ENCODE results near the gene LDLRAD4.
A peak's percentile ranks its signal among the peaks of the same experiment; 100 is the strongest.

LDLRAD4 gene

GRCh38 chr18:13555865-13556264 is 337.3 kb downstream of the LDLRAD4 start:
- no peak for DNase-seq (ENCODE audit: low spot score)
- TF ChIP-seq CTCF (IDR thresholded peaks at IDR 0.05; ENCODE audit: borderline replicate concordance, control extremely low read depth, extremely low read depth, insufficient read depth, missing control alignments), result no peak
- in situ Hi-C loops (cut with MboI; ENCODE audit: low sequenced_read_pairs, unreplicated experiment), result loop anchor here (5.0 to 25.0 kb wide), 3 partner anchors 76 to 569 kb away; partner anchors contain the start of genes CEP192 and MC5R

GRCh38 chr18:13556502-13556901 is 337.9 kb downstream of the LDLRAD4 start:
- DNase-seq (ENCODE audit: low spot score), result no peak
- in situ Hi-C loops (cut with MboI; ENCODE audit: low sequenced_read_pairs, unreplicated experiment), result loop anchor here (5.0 to 25.0 kb wide), 3 partner anchors 76 to 569 kb away; partner anchors contain the start of genes CEP192 and MC5R
- TF ChIP-seq CTCF (IDR thresholded peaks at IDR 0.05; ENCODE audit: borderline replicate concordance, control extremely low read depth, extremely low read depth, insufficient read depth, missing control alignments), result no peak

DNA sequence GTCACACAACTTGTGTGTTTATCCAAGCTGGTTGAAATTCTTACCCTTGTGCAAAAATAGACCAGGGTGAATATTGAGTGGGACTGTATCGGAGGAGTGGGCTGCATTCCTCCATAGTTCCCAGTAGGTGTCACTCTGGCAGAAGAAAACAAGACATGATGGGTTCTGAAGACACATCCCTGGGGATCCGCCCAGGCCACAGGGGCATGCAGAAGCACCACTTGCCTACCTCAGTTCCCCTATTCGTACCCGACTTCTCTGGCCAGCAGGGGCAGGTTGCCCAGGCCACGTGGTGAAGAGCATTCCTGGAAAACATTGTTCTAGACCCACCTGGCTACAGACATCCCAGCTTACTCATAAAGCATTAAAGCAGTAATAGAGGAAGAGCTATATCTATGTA is 339.6 kb downstream of the LDLRAD4 start:
- peak; percentile 75 for DNase-seq (ENCODE audit: low spot score)
- in situ Hi-C loops (cut with MboI; ENCODE audit: low sequenced_read_pairs, unreplicated experiment), result loop anchor here (5.0 to 25.0 kb wide), 3 partner anchors 74 to 571 kb away; partner anchors contain the start of genes CEP192 and MC5R
- TF ChIP-seq CTCF (IDR thresholded peaks at IDR 0.05; ENCODE audit: borderline replicate concordance, control extremely low read depth, extremely low read depth, insufficient read depth, missing control alignments), result peak; percentile 78

DNA sequence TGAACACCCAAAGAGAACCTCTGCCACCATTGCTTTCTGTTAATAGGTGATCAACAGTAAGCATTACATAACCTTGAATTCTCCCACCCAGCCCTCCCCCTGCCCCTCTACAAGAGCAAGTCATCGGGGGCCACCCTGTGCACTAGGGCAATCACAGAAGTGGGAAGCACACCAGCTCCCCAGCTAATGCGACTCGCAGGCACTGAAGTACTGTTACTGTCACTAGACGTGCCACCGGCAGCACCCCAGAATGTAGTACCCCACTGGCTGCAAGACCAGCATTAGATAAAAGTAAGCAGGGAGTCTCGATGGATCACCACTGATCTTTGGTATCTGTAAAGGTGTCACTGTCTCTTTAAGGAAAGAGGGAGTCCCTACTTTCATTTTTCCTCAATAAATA is 340.2 kb downstream of the LDLRAD4 start:
- DNase-seq (ENCODE audit: low spot score), result no peak
- in situ Hi-C loops (cut with MboI; ENCODE audit: low sequenced_read_pairs, unreplicated experiment), result loop anchor here (5.0 to 25.0 kb wide), 3 partner anchors 74 to 571 kb away; partner anchors contain the start of genes CEP192 and MC5R
- no peak for TF ChIP-seq CTCF (IDR thresholded peaks at IDR 0.05; ENCODE audit: borderline replicate concordance, control extremely low read depth, extremely low read depth, insufficient read depth, missing control alignments)

DNA sequence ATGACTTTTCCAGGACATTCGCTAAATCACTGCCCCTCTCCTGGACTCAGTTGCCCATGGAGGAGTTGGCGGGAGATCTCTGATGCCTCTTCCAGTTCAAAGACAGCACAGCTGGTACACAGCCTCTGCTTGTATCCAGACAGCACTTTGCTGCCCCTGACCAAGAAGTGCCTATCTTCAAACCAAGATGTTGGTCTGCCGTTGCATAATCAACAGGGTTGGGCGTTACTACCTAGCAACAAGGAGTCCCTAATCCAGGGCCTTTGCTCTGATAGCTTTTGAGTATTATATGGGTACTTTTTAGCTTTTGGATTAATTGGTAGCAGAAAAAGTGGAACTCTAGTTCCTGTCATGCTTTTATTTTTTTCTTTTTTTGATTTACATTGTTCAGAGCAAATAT is 341.2 kb downstream of the LDLRAD4 start:
- DNase-seq (ENCODE audit: low spot score), result no peak
- in situ Hi-C loops (cut with MboI; ENCODE audit: low sequenced_read_pairs, unreplicated experiment), result loop anchor here (5.0 to 25.0 kb wide), 3 partner anchors 73 to 572 kb away; partner anchors contain the start of genes CEP192 and MC5R

DNA sequence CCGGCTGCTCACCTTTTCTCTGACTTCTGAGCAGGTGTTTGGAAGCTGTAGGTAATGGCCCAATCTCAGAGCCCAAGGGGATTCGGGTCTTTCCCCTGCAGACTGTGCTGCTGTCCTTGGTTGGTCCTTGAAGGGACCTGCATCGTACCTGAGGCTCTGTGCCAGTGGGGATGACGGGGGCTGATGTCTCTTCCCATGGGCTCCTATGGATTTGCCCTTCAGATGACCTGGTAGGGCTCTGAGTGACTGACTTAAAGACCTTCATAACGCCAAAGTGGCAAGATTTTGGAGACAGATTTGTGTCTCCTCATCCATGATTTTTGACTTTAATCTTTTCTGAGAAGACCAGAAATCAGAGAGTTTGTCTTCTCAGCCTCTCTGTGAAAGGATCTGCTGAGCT is 341.7 kb downstream of the LDLRAD4 start:
- in situ Hi-C loops (cut with MboI; ENCODE audit: low sequenced_read_pairs, unreplicated experiment), result loop anchor here (25.0 kb wide), 2 partner anchors 252 to 573 kb away; partner anchors contain the start of genes CEP192 and MC5R
- no peak for DNase-seq (ENCODE audit: low spot score)

More for the DNA sequence above, 341.2 kb downstream of the LDLRAD4 start:
- no peak for TF ChIP-seq CTCF (IDR thresholded peaks at IDR 0.05; ENCODE audit: borderline replicate concordance, control extremely low read depth, extremely low read depth, insufficient read depth, missing control alignments)

More for the DNA sequence above, 341.7 kb downstream of the LDLRAD4 start:
- TF ChIP-seq CTCF (IDR thresholded peaks at IDR 0.05; ENCODE audit: borderline replicate concordance, control extremely low read depth, extremely low read depth, insufficient read depth, missing control alignments), result no peak

Measured in GM13976 (cell line).